OCI-LY3 (cell line): ENCODE measurements around the gene FAM83B.

Experiments used
- H2AFZ ChIP-seq: fragments of 200-600, 300-600 bp; shearing (Covaris generic); 2 replicates; pipeline ENCODE4 v1.6.0; 2014; ENCODE audit warnings: antibody characterized with exemption, low read depth, low read length
- H3K27ac ChIP-seq: fragments of 200-600, 300-600 bp; sonication (generic); 2 replicates; pipeline ENCODE4 v1.5.1; 2014; ENCODE audit warnings: mild to moderate bottlenecking, low read length, moderate library complexity, mixed read lengths
- H3K27me3 ChIP-seq: fragments of 200-600, 300-600 bp; sonication (generic); 2 replicates; pipeline ENCODE4 v1.6.1; 2014; ENCODE audit warnings: low read depth, low read length, mixed read lengths
- H3K36me3 ChIP-seq: fragments of 200-600, 300-600 bp; sonication (generic); replicated peaks from 2 replicates; pipeline ENCODE3; 2014; ENCODE audit warnings: low read depth, low read length, mixed read lengths
- H3K4me1 ChIP-seq: fragments of 300-600, 200-600 bp; sonication (generic); 2 replicates; pipeline ENCODE4 v1.6.1; 2014; ENCODE audit warnings: low read length, mixed read lengths
- H3K4me2 ChIP-seq: fragments of 200-600, 300-600 bp; sonication (generic); 2 replicates; pipeline ENCODE4 v1.6.1; 2014; ENCODE audit warnings: low read length, mixed read lengths
- H3K4me3 ChIP-seq: fragments of 300-600, 200-600 bp; sonication (generic); 2 replicates; pipeline ENCODE4 v1.5.1; 2014; ENCODE audit warnings: antibody characterized with exemption, mild to moderate bottlenecking, low read length, moderate library complexity
- H3K79me2 ChIP-seq: fragments of 300-600, 200-600 bp; shearing (Covaris generic); 2 replicates; pipeline ENCODE4 v1.6.1; 2014; ENCODE audit warnings: mild to moderate bottlenecking, low read length, mixed read lengths
- H3K9ac ChIP-seq: fragments of 300-600, 200-600 bp; shearing (Covaris generic); 2 replicates; pipeline ENCODE4 v1.6.0; 2014; ENCODE audit warnings: mild to moderate bottlenecking, low read length, moderate library complexity
- H3K9me3 ChIP-seq: fragments of 200-600, 300-600 bp; shearing (Covaris generic); 2 replicates; pipeline ENCODE4 v1.6.1; 2014; ENCODE audit warnings: low read length, mixed read lengths; ENCODE audit not compliant: insufficient read depth
- H4K20me1 ChIP-seq: fragments of 200-600, 300-600 bp; sonication (generic); 2 replicates; pipeline ENCODE4 v1.6.1; 2016; ENCODE audit warnings: low read length, mixed read lengths; ENCODE audit not compliant: insufficient read depth
- EZH2phosphoT487 ChIP-seq: fragments of 200-600 bp; shearing (Covaris generic); IDR thresholded peaks from 2 replicates; pipeline ENCODE4 v1.6.1; 2018; ENCODE audit warnings: antibody characterized with exemption, mixed run types, low read depth
- TF ChIP-seq, protein P1 (sequence below): fragments of 200-600, 300-600 bp; sonication (generic); IDR thresholded peaks from 2 replicates; pipeline ENCODE4 v1.5.1; 2014; ENCODE audit warnings: antibody characterized with exemption, low read length, low read depth

The FAM83B gene

DNA sequence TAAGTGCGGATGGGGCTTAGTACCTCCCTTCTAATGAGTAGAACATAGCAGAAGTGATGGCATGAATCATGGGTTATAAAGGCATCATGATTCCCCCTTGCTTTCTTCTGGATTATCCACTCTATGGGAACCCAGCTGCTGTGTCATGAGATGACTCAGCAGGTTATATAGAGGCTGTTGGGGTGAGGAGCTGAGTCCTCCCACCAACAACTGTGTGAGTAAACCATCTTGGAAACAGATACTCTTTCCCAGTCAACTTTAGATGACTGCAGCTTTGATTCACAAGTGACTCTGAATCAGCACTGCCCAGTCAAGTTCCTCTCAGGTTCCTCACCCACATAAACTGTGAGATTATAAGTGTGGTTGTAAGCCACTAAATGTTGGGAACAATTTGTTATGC is 46.3 kb downstream of the FAM83B start:
- Histone ChIP-seq H3K9ac (no peak overlapping the region), H3K4me1 (no peaks in the 10 kb centered on the region), H3K4me2 (no peak overlapping the region), H4K20me1 (no peaks in the 10 kb centered on the region), H3K4me3 (no peak overlapping the region), H3K27me3 (no peaks in the 10 kb centered on the region), H3K27ac (no peak overlapping the region), H3K36me3 (no peaks in the 10 kb centered on the region), H2AFZ (no peak overlapping the region), H3K79me2 (no peaks in the 10 kb centered on the region), H3K9me3 (no peaks in the 10 kb centered on the region)
- TF ChIP-seq, protein P1, sequence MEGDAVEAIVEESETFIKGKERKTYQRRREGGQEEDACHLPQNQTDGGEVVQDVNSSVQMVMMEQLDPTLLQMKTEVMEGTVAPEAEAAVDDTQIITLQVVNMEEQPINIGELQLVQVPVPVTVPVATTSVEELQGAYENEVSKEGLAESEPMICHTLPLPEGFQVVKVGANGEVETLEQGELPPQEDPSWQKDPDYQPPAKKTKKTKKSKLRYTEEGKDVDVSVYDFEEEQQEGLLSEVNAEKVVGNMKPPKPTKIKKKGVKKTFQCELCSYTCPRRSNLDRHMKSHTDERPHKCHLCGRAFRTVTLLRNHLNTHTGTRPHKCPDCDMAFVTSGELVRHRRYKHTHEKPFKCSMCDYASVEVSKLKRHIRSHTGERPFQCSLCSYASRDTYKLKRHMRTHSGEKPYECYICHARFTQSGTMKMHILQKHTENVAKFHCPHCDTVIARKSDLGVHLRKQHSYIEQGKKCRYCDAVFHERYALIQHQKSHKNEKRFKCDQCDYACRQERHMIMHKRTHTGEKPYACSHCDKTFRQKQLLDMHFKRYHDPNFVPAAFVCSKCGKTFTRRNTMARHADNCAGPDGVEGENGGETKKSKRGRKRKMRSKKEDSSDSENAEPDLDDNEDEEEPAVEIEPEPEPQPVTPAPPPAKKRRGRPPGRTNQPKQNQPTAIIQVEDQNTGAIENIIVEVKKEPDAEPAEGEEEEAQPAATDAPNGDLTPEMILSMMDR: no peak
- no peak for TF ChIP-seq EZH2phosphoT487

DNA sequence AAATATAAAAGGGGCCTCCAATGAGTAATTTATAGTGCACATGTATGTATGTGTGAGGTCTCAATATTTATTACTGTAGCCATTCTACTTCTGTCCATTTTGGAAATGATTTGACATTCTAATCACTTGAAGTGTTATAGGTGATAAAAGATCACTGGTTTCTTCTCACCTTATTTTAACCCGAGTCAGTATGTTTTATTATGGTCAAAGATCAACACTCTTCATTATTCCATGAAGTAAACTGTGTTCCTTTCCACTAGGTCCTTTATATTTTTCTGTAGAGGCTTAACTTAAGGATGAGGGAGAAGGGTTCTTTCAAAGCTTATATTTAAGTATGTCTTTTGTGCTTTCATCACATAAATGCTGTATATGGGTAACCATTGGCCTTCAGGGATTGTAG is 47.2 kb downstream of the FAM83B start:
- H2AFZ ChIP-seq: no peak overlapping the region
- TF ChIP-seq EZH2phosphoT487: no peak
- TF ChIP-seq, protein P1: no peak
- H3K4me2 ChIP-seq: no peak overlapping the region
- H3K79me2 ChIP-seq: no peaks in the 10 kb centered on the region
- no peaks in the 10 kb centered on the region for H3K36me3 ChIP-seq
- H3K27me3 ChIP-seq: no peaks in the 10 kb centered on the region
- no peak overlapping the region for H3K4me3 ChIP-seq
- no peaks in the 10 kb centered on the region for H4K20me1 ChIP-seq
- H3K4me1 ChIP-seq: no peaks in the 10 kb centered on the region
- no peak overlapping the region for H3K9ac ChIP-seq
- no peaks in the 10 kb centered on the region for H3K9me3 ChIP-seq
- H3K27ac ChIP-seq: no peak overlapping the region

DNA sequence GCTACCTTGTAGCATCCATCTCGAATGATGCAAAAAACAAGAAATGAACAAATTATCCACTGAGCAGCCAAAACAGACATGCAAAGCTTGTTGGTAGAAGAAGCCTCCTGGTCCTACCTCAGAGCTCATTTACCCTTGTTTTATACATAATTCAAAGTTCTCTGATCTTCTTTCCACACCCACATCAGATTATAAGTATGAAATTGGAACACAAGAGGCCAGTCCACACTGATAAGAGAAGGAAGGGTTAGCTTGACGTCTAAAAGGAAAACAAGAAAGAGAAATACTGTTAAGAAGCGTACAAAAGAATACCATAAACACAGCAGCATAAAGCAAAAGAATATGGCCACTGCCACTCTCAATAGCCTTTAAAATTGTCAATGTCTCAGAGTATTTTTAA is 49.7 kb downstream of the FAM83B start:
- no peaks in the 10 kb centered on the region for H3K36me3 ChIP-seq
- H3K9ac ChIP-seq: no peak overlapping the region
- H3K4me2 ChIP-seq: no peak overlapping the region
- no peak overlapping the region for H2AFZ ChIP-seq
- no peak overlapping the region for H3K27ac ChIP-seq
- peaks cover 10% of the 10 kb centered on the region for H3K4me1 ChIP-seq
- H4K20me1 ChIP-seq: no peaks in the 10 kb centered on the region
- H3K27me3 ChIP-seq: no peaks in the 10 kb centered on the region
- no peaks in the 10 kb centered on the region for H3K9me3 ChIP-seq
- TF ChIP-seq, protein P1: no peak
- TF ChIP-seq EZH2phosphoT487: no peak
- H3K4me3 ChIP-seq: no peak overlapping the region
- no peaks in the 10 kb centered on the region for H3K79me2 ChIP-seq

DNA sequence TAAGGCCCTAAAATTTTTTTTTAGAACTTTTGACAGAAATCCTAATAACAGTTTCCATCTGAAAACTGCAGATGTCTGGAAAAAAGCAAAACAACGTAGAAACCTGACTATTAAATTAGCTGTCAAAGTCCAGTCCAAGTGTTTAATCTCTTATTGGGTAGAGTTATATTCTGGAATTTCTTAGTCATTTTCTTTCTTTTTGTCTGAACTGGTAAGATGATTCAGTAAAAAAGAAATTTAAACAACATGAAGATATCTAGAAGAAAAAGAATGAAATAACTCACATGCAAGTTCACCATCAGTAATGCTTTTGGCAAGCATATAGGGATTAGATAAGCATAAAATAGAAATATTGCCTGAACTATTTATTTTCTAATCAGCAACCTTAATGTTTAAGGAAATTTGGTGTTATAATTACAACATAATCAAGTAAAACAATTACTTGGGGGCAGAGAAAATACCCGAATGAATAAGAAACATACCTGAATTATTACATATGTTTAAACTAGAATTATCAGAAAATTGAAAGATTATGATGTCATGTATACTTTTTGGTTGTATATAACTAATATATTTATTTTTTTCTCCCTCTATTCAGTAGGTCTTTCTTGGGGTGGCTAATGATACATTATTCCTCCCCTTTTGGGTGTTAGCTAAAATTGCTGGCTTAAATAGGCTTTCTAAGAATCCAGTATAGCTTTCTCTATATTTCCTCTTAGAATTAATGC is 51.1 kb downstream of the FAM83B start:
- Histone ChIP-seq H3K9me3 (no peaks in the 10 kb centered on the region), H3K79me2 (no peaks in the 10 kb centered on the region), H3K27ac (no peak overlapping the region), H3K36me3 (no peaks in the 10 kb centered on the region), H3K27me3 (no peaks in the 10 kb centered on the region), H3K4me2 (no peak overlapping the region), H3K4me1 (peaks cover 10% of the 10 kb centered on the region), H2AFZ (no peak overlapping the region), H3K4me3 (no peak overlapping the region), H4K20me1 (no peaks in the 10 kb centered on the region), H3K9ac (no peak overlapping the region)
- TF ChIP-seq, protein P1: no peak
- TF ChIP-seq EZH2phosphoT487: no peak
